Parathyroid adenoma (tissue), 2 donors: ENCODE data around the gene SKAP1.

ENCODE experiments used
- H2AFZ ChIP-seq: fragments of 300-600 bp; sonication (generic); one replicate; pipeline ENCODE4 v1.7.0; 2017; ENCODE audit warnings: antibody characterized with exemption, mild to moderate bottlenecking
- H3K27ac ChIP-seq: fragments of 300-600 bp; sonication (generic); one replicate; pipeline ENCODE4 v1.7.0; 2017
- H3K27me3 ChIP-seq: fragments of 300-600 bp; sonication (generic); one replicate; pipeline ENCODE4 v1.7.0; 2017; ENCODE audit warnings: low read length; ENCODE audit not compliant: control insufficient read depth, insufficient read depth
- H3K36me3 ChIP-seq: fragments of 300-600 bp; sonication (generic); one replicate; pipeline ENCODE4 v1.7.0; 2017; ENCODE audit warnings: low read length; ENCODE audit not compliant: control insufficient read depth, insufficient read depth
- H3K4me1 ChIP-seq: fragments of 300-600 bp; sonication (generic); one replicate; pipeline ENCODE4 v1.7.0; 2017; ENCODE audit warnings: control low read depth
- H3K4me2 ChIP-seq: fragments of 300-600 bp; sonication (generic); one replicate; pipeline ENCODE4 v1.7.0; 2017; ENCODE audit warnings: low read length
- H3K4me3 ChIP-seq: fragments of 300-600 bp; sonication (generic); one replicate; pipeline ENCODE4 v1.7.0; 2017; ENCODE audit warnings: low read depth, low read length
- H3K79me2 ChIP-seq: fragments of 300-600 bp; sonication (generic); one replicate; pipeline ENCODE4 v1.7.0; 2017; ENCODE audit warnings: control low read depth
- H3K9ac ChIP-seq: fragments of 300-600 bp; sonication (generic); one replicate; pipeline ENCODE4 v1.7.0; 2017; ENCODE audit warnings: mild to moderate bottlenecking
- H3K9me3 ChIP-seq: fragments of 300-600 bp; sonication (generic); one replicate; pipeline ENCODE4 v1.7.0; 2017; ENCODE audit warnings: low read length; ENCODE audit not compliant: control insufficient read depth
- CTCF ChIP-seq: fragments of 300-600 bp; sonication (generic); IDR thresholded peaks from one replicate; pipeline ENCODE4 v1.7.0; 2017; ENCODE audit warnings: antibody characterized with exemption, mild to moderate bottlenecking
- donor health status: primary hyperparathyroidism.

The SKAP1 gene

GRCh38 chr17:48113201-48113676 is 316.8 kb downstream of the SKAP1 start:
- H3K4me3 ChIP-seq = no peak overlapping the region
- H3K9ac ChIP-seq = no peak overlapping the region
- no peaks in the 10 kb centered on the region for H3K27me3 ChIP-seq
- H3K4me2 ChIP-seq = no peak overlapping the region
- TF ChIP-seq CTCF = no peak
- H3K27ac ChIP-seq = no peak overlapping the region
- H2AFZ ChIP-seq = no peak overlapping the region
- no peaks in the 10 kb centered on the region for H3K9me3 ChIP-seq
- H3K36me3 ChIP-seq = no peaks in the 10 kb centered on the region
- H3K4me1 ChIP-seq = peaks cover 15% of the 10 kb centered on the region
- peaks cover 25% of the 10 kb centered on the region for H3K79me2 ChIP-seq

- TF ChIP-seq CTCF = no peak
- H3K36me3 ChIP-seq = no peaks in the 10 kb centered on the region
Observed at GRCh38 chr17:48111937-48112241, 318.1 kb downstream of the SKAP1 start.

GRCh38 chr17:48110761-48111160 is 319.3 kb downstream of the SKAP1 start:
- Histone ChIP-seq H3K27ac (no peak overlapping the region), H3K4me3 (no peak overlapping the region), H3K9me3 (no peaks in the 10 kb centered on the region), H3K4me2 (peak overlapping the region; percentile 23), H3K9ac (no peak overlapping the region), H3K27me3 (no peaks in the 10 kb centered on the region), H3K36me3 (no peaks in the 10 kb centered on the region), H3K79me2 (peaks cover 25% of the 10 kb centered on the region), H2AFZ (no peak overlapping the region), H3K4me1 (peaks cover 17% of the 10 kb centered on the region)
- TF ChIP-seq CTCF = no peak

More at GRCh38 chr17:48111937-48112241, 318.1 kb downstream of the SKAP1 start:
- H3K4me1 ChIP-seq = peaks cover 15% of the 10 kb centered on the region
- no peaks in the 10 kb centered on the region for H3K9me3 ChIP-seq
- H3K27me3 ChIP-seq = no peaks in the 10 kb centered on the region
- peaks cover 25% of the 10 kb centered on the region for H3K79me2 ChIP-seq
- no peak overlapping the region for H3K9ac ChIP-seq
- no peak overlapping the region for H3K4me2 ChIP-seq
- no peak overlapping the region for H2AFZ ChIP-seq
- no peak overlapping the region for H3K27ac ChIP-seq
- no peak overlapping the region for H3K4me3 ChIP-seq

GRCh38 chr17:48107137-48108055 is 322.6 kb downstream of the SKAP1 start, which contains the start of gene SNX11:
Gene SNX11, plus strand, starts transcription at chr17:48107766. Its CDS starts 4,278 bp downstream, at chr17:48112044.
- H3K79me2 ChIP-seq = peaks cover 19% of the 10 kb centered on the region
- TF ChIP-seq CTCF = no peak
- no peaks in the 10 kb centered on the region for H3K36me3 ChIP-seq
- peak within 1 kb of the TSS; percentile 89 for H3K4me3 ChIP-seq
- H3K9ac ChIP-seq = peak within 1 kb of the TSS; percentile 57
- peaks cover 17% of the 10 kb centered on the region for H3K4me1 ChIP-seq
- H3K27ac ChIP-seq = peak within 1 kb of the TSS; percentile 90
- peak within 1 kb of the TSS; percentile 71 for H3K4me2 ChIP-seq
- H3K9me3 ChIP-seq = no peaks in the 10 kb centered on the region
- H2AFZ ChIP-seq = peak within 1 kb of the TSS; percentile 97
- H3K27me3 ChIP-seq = no peaks in the 10 kb centered on the region
